ENCODE measurements around the gene ARL10.
"Not testable (repeated sequence)": the region's sequence is repeated elsewhere in the genome, so short reads cannot be mapped to it uniquely, and the experiment has no call there.

The ARL10 gene

DNA sequence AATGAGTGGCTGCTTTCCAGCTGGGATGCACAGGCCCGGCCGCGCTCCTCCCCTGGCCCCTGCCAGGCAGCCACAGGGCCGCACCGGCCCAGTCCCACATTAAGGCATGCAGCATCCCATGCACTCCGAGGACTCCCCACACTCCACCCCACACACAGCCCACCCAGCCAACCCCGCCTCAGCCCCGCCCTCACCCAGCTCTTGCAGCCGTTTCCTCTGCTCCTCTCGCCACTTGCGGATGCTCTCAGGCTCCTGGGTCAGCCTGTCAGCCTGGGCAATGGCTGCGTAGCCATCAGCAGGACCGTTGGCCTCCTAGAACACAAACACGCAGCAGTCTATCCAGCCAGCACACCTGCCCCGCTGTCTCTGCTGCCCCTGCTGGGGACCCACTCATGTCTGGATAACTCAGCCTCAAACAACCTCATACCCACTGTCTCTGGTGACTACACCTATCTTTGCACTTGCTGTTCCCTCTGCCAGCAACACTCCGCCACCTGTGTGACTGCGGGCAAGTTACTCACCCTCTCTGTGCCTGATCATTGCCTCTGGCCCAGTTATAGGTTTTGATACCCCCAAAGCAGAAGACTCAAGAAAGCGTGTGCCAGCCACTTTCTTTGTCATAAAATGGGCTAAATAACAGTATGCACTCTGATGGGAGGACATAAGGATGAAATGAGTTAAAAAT, 32.6 kb downstream of the ARL10 start:
- peaks cover 23% of the 10 kb centered on the region for H3K36me3 ChIP-seq (ENCODE audit: control insufficient read depth, insufficient read depth, low read length)
- no peak overlapping the region for H3K9ac ChIP-seq (ENCODE audit: low read length)
- H3K27me3 ChIP-seq (ENCODE audit: control insufficient read depth, insufficient read depth, low read length) = no peaks in the 10 kb centered on the region
- no peak overlapping the region for H3K4me3 ChIP-seq (ENCODE audit: low read length)
- H3K27ac ChIP-seq (ENCODE audit: low read depth, low read length) = no peak overlapping the region
- H3K4me1 ChIP-seq (ENCODE audit: control insufficient read depth, insufficient read depth, low read length) = no peaks in the 10 kb centered on the region

GRCh38 chr5:176400382-176401156, 35.3 kb downstream of the ARL10 start:
- no peak overlapping the region for H3K27ac ChIP-seq (ENCODE audit: low read depth, low read length)
- H3K4me1 ChIP-seq (ENCODE audit: control insufficient read depth, insufficient read depth, low read length) = no peaks in the 10 kb centered on the region
- no peak overlapping the region for H3K9ac ChIP-seq (ENCODE audit: low read length)
- no peak overlapping the region for H3K4me3 ChIP-seq (ENCODE audit: low read length)
- H3K36me3 ChIP-seq (ENCODE audit: control insufficient read depth, insufficient read depth, low read length) = peaks cover 15% of the 10 kb centered on the region
- no peaks in the 10 kb centered on the region for H3K27me3 ChIP-seq (ENCODE audit: control insufficient read depth, insufficient read depth, low read length)

DNA sequence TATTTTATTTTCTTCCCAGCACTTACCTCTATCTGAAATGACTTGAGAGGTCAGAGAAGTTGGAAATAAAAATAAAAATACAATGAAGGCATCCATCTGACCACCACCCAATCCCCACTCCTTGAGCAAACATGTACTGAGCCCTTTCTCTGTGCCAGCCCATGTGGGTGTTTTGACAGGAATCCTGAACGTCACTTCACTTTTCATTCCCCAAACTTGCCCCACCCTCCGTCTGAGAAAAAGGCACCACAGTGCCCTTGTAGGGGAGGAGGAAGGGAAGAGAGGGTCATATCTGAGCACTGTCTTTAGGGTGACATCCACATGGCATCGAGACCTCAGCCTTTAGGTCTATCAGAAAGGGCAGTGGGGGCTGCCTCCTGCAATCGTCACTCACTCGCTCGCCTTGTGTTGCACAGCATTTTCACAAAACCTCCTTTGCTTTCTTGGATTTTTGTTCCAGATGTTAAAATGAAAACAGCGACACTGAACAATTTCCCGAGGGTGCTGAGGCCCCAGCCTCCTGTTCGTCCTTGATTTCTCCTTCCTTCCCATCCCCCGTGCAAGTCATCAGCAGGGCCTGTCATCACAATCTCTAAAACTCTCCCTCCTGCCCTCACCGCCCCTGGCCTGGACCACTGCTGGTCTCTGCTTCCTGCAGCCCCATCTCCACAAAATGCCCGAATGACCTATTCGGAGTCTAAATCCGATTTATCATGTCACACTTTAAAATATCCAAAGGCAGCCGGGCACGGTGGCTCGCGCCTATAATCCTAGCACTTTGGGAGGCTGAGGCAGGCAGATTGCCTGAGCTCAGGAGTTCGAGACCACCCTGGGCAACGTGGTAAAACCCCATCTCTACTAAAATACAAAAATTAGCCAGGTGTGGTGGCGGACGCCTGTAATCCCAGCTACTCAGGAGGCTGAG, 36.3 kb downstream of the ARL10 start:
- H3K27ac ChIP-seq (ENCODE audit: low read depth, low read length) = no peak overlapping the region
- H3K27me3 ChIP-seq (ENCODE audit: control insufficient read depth, insufficient read depth, low read length) = no peaks in the 10 kb centered on the region
- no peaks in the 10 kb centered on the region for H3K4me1 ChIP-seq (ENCODE audit: control insufficient read depth, insufficient read depth, low read length)
- H3K9ac ChIP-seq (ENCODE audit: low read length) = no peak overlapping the region
- H3K4me3 ChIP-seq (ENCODE audit: low read length) = no peak overlapping the region
- peaks cover 14% of the 10 kb centered on the region for H3K36me3 ChIP-seq (ENCODE audit: control insufficient read depth, insufficient read depth, low read length)

- Histone ChIP-seq H3K4me1 (ENCODE audit: control insufficient read depth, insufficient read depth, low read length) (no peaks in the 10 kb centered on the region), H3K27me3 (ENCODE audit: control insufficient read depth, insufficient read depth, low read length) (no peaks in the 10 kb centered on the region), H3K9ac (ENCODE audit: low read length) (no peak overlapping the region), H3K27ac (ENCODE audit: low read depth, low read length) (no peak overlapping the region), H3K4me3 (ENCODE audit: low read length) (no peak overlapping the region), H3K36me3 (ENCODE audit: control insufficient read depth, insufficient read depth, low read length) (peaks cover 22% of the 10 kb centered on the region)
Observed at GRCh38 chr5:176405656-176406435, 40.6 kb downstream of the ARL10 start.

DNA sequence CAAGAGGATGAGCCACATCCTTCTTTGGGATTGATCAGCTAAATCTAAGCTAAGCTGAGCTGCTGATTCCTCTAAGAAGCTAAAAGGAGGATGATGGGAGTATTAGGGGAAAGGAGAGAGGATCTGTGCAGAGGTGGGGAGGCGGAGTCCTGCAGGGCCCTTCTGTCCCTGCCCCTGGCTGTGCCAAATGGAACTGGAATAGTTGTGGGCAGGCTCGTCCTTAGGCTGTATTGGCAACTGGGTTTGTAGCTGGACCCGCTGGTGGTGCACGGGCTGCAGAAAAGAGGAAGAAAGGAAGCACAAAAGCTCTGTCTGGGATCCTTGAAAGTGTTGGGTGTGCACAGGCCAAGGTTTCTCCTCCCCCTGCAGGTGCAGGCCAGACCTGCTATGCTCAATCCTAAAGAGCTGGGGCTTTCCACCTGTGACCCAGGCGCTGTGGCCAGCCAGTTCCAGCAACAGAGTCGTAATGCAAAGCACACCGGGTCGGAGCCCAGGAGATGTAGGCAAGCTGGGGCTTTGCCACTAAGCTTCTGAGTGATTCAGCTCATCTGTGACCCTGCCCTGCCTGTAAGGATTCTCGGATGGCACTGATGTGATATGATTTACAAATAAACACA, 41.3 kb downstream of the ARL10 start:
- no peak overlapping the region for H3K27ac ChIP-seq (ENCODE audit: low read depth, low read length)

GRCh38 chr5:176407456-176408251, 42.4 kb downstream of the ARL10 start:
- H3K36me3 ChIP-seq (ENCODE audit: control insufficient read depth, insufficient read depth, low read length) = peaks cover 23% of the 10 kb centered on the region
- no peak overlapping the region for H3K4me3 ChIP-seq (ENCODE audit: low read length)
- H3K27me3 ChIP-seq (ENCODE audit: control insufficient read depth, insufficient read depth, low read length) = no peaks in the 10 kb centered on the region
- no peak overlapping the region for H3K9ac ChIP-seq (ENCODE audit: low read length)
- H3K27ac ChIP-seq (ENCODE audit: low read depth, low read length) = no peak overlapping the region
- H3K4me1 ChIP-seq (ENCODE audit: control insufficient read depth, insufficient read depth, low read length) = no peaks in the 10 kb centered on the region

More for the DNA sequence above, 41.3 kb downstream of the ARL10 start:
- Histone ChIP-seq H3K9ac (ENCODE audit: low read length) (no peak overlapping the region), H3K4me1 (ENCODE audit: control insufficient read depth, insufficient read depth, low read length) (no peaks in the 10 kb centered on the region), H3K27me3 (ENCODE audit: control insufficient read depth, insufficient read depth, low read length) (no peaks in the 10 kb centered on the region), H3K4me3 (ENCODE audit: low read length) (no peak overlapping the region), H3K36me3 (ENCODE audit: control insufficient read depth, insufficient read depth, low read length) (peaks cover 22% of the 10 kb centered on the region)

GRCh38 chr5:176408252-176408573, 42.9 kb downstream of the ARL10 start:
- H3K36me3 ChIP-seq (ENCODE audit: control insufficient read depth, insufficient read depth, low read length) = peaks cover 23% of the 10 kb centered on the region
- not testable (repeated sequence) for H3K27me3 ChIP-seq (ENCODE audit: control insufficient read depth, insufficient read depth, low read length); H3K4me3 ChIP-seq (ENCODE audit: low read length); H3K9ac ChIP-seq (ENCODE audit: low read length); H3K27ac ChIP-seq (ENCODE audit: low read depth, low read length); H3K4me1 ChIP-seq (ENCODE audit: control insufficient read depth, insufficient read depth, low read length)

DNA sequence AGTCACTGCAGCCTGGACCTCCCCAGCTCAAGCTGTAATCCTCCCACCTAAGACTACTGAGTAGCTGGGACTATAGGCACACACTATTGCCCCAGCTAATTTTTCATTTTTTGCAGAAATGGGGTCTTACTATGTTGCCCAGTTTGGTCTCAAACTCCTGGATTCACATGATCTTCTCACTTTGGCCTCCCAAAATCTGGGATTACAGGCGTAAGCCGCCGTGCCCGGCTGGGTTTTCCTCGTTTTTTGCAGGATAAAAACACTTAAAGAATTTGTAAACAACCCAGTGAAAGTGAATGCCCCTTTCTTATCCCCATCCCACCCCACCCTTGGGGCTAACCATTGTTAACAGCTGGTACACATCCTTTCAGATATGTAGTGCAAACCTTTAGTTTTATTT, 43.3 kb downstream of the ARL10 start:
- Histone ChIP-seq H3K4me3 (ENCODE audit: low read length) (no peak overlapping the region), H3K36me3 (ENCODE audit: control insufficient read depth, insufficient read depth, low read length) (peaks cover 23% of the 10 kb centered on the region), H3K27me3 (ENCODE audit: control insufficient read depth, insufficient read depth, low read length) (no peaks in the 10 kb centered on the region), H3K4me1 (ENCODE audit: control insufficient read depth, insufficient read depth, low read length) (peaks cover 2% of the 10 kb centered on the region), H3K27ac (ENCODE audit: low read depth, low read length) (no peak overlapping the region), H3K9ac (ENCODE audit: low read length) (no peak overlapping the region)

DNA sequence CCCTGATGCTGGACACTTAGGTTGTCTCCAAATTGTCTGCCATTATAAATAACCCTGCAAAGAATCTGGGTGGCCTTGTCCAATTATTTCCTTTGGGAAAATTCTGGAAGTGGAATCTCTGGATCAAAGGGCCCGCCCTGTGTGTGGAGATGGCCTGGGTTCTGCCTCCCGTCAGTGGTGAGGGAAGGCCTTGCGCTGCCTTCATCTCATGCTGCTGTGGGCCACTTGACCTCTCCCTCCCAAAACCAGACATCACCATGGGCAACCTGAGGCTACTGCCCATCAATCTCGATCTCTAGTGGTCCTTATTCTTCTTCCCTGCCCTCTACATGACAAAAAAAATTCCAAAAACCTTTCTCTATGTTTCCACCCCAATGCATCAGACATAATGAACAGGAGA, 44.5 kb downstream of the ARL10 start:
- peaks cover 23% of the 10 kb centered on the region for H3K36me3 ChIP-seq (ENCODE audit: control insufficient read depth, insufficient read depth, low read length)
- no peaks in the 10 kb centered on the region for H3K27me3 ChIP-seq (ENCODE audit: control insufficient read depth, insufficient read depth, low read length)
- peaks cover 11% of the 10 kb centered on the region for H3K4me1 ChIP-seq (ENCODE audit: control insufficient read depth, insufficient read depth, low read length)
- H3K4me3 ChIP-seq (ENCODE audit: low read length) = no peak overlapping the region
- no peak overlapping the region for H3K9ac ChIP-seq (ENCODE audit: low read length)
- no peak overlapping the region for H3K27ac ChIP-seq (ENCODE audit: low read depth, low read length)

DNA sequence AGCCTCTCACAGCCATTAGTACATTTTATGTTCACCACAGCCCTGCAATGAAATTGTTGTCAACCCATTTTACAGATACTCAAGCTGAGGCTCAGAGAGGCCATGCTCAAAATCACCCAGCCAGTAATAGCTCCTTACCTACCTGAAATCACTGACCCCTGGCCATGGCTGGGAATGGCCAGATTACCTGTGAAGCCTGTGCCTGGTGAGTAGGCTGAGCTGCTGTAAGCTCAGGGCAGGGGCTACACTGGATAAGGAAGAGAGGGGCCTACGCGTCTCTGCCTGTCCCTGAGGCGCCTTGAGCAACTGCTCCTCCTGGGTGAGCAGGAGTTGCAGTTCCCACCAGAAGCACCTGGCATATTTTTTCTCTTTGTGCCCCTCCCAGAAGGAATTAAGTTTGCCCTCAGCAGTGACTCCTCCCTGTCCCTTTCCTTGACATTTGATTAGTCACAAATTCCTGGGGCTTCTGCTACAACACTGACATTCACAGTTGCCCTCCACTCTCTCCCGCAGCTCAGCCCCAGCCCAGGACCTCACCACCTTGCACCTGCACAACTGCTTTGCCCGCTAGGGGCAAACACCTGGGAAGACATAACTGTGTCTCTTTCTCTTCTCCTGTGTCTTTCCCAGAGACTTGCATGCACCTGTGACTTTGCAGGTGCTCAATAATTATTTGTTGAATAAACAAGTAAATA, 45.3 kb downstream of the ARL10 start:
- Histone ChIP-seq H3K4me3 (ENCODE audit: low read length) (no peak overlapping the region), H3K27me3 (ENCODE audit: control insufficient read depth, insufficient read depth, low read length) (no peaks in the 10 kb centered on the region), H3K9ac (ENCODE audit: low read length) (no peak overlapping the region), H3K36me3 (ENCODE audit: control insufficient read depth, insufficient read depth, low read length) (peaks cover 23% of the 10 kb centered on the region), H3K27ac (ENCODE audit: low read depth, low read length) (no peak overlapping the region), H3K4me1 (ENCODE audit: control insufficient read depth, insufficient read depth, low read length) (peaks cover 19% of the 10 kb centered on the region)

Data from rectal smooth muscle tissue (tissue), 1 donor.